A549 (cell line): ENCODE measurements around the gene UPF2. TPM values are rescaled to one million over a fixed set of nuclear protein-coding genes. Genes with fewer than 3 reads are reported as not detected.

Experiments
- ATAC-seq, 2 experiments: fragments of 200-7000 bp in 1 of 2; fragments of >200 bp in 1 of 2; cut with Nextera tagmentation in 1 of 2; cut with Tn5 transposase in 1 of 2; 3 replicates each; pipeline versions ENCODE4 v1.8.0 to v1.9.1; 2018 to 2020; ENCODE audit warnings: mild to moderate bottlenecking in 1 of 2, moderate library complexity in 1 of 2
- CTCF ChIA-PET: fragments of 300-600 bp; sonication (Branson Sonifier 250); formaldehyde crosslinking; extraction: SDS; loops from one replicate; lab custom pipeline; 2021; ENCODE audit warnings: antibody characterized with exemption, inconsistent platforms; lab: Yijun Ruan, JAX
- POLR2A ChIA-PET: fragments of 350-600 bp; formaldehyde crosslinking; extraction: SDS; loops from one replicate; lab custom pipeline; 2021; ENCODE audit warnings: antibody characterized with exemption, inconsistent platforms; lab: Yijun Ruan, JAX
- DNase-seq, 2 experiments: peaks; one replicate each; pipeline versions ENCODE4 v3.0.0 to v3.0.0-alpha.2; 2011 to 2016; ENCODE audit warnings: low read depth in 1 of 2, low spot score in 1 of 2
- FAIRE-seq: peaks from 2 replicates; lab custom pipeline; 2011; peaks lifted over from hg19 to GRCh38; lab: Jason Lieb, UNC
- H3K27ac ChIP-seq, 2 experiments: fragments of >200 bp; sonication (Bioruptor Twin); formaldehyde crosslinking; 3 replicates each; pipeline ENCODE4 v1.5.1; 2016 to 2017
- H3K4me1 ChIP-seq: fragments of >200 bp; sonication (Bioruptor Twin); formaldehyde crosslinking; 3 replicates; pipeline ENCODE4 v1.6.1; 2016
- H3K4me2 ChIP-seq: fragments of >200 bp; sonication (Bioruptor Twin); formaldehyde crosslinking; 3 replicates; pipeline ENCODE4 v1.6.1; 2016
- H3K4me3 ChIP-seq: fragments of >200 bp; sonication (Bioruptor Twin); formaldehyde crosslinking; 3 replicates; pipeline ENCODE4 v1.5.1; 2016
- H3K9me3 ChIP-seq: fragments of >200 bp; sonication (Bioruptor Twin); formaldehyde crosslinking; 3 replicates; pipeline ENCODE4 v1.6.1; 2016
- CBX2 ChIP-seq: fragments of 200-600 bp; sonication (generic); IDR thresholded peaks from 2 replicates; pipeline ENCODE4 v1.6.1; 2016; ENCODE audit warnings: low read depth, mild to moderate bottlenecking, borderline replicate concordance
- CEBPB ChIP-seq, 2 experiments: fragments of >200 bp in 1 of 2; sonication (Bioruptor Twin) in 1 of 2; formaldehyde crosslinking in 1 of 2; IDR thresholded peaks; 2 replicates each; pipeline ENCODE4 v1.6.1; 2012 to 2016
- FOXS1 ChIP-seq: fragments of 250-450 bp; sonication (Bioruptor Pico); IDR thresholded peaks from 2 replicates; pipeline ENCODE4 v1.5.0; 2020; ENCODE audit warnings: mild to moderate bottlenecking, moderate library complexity
- GATA3 ChIP-seq: IDR thresholded peaks from 2 replicates; pipeline ENCODE4 v1.6.1; 2012; ENCODE audit warnings: borderline replicate concordance
- HDAC2 ChIP-seq: fragments of 200-600 bp; sonication (generic); IDR thresholded peaks from 2 replicates; pipeline ENCODE4 v1.6.1; 2016
- HEYL ChIP-seq: fragments of 250-450 bp; sonication (Bioruptor Pico); IDR thresholded peaks from 2 replicates; pipeline ENCODE4 v1.8.0; 2021; ENCODE audit warnings: mild to moderate bottlenecking, moderate library complexity
- HOXA7 ChIP-seq: fragments of 250-450 bp; sonication (Bioruptor Pico); IDR thresholded peaks from 2 replicates; pipeline ENCODE4 v1.5.0; 2020; ENCODE audit warnings: mild to moderate bottlenecking, moderate library complexity
- KDM1A ChIP-seq: fragments of 200-600 bp; sonication (generic); IDR thresholded peaks from 2 replicates; pipeline ENCODE4 v1.6.1; 2016; ENCODE audit warnings: low read depth, mild to moderate bottlenecking
- MAZ ChIP-seq: fragments of 150-350 bp; IDR thresholded peaks from 2 replicates; pipeline ENCODE4 v1.6.1; 2014; ENCODE audit warnings: antibody characterized with exemption, low read depth, low read length, borderline replicate concordance
- NPAS2 ChIP-seq: fragments of 250-450 bp; sonication (Bioruptor Pico); IDR thresholded peaks from 2 replicates; pipeline ENCODE4 v1.8.0; 2022; ENCODE audit warnings: mild to moderate bottlenecking, moderate library complexity, borderline replicate concordance
- NR3C1 ChIP-seq: fragments of >200 bp; sonication (Bioruptor Twin); formaldehyde crosslinking; IDR thresholded peaks from 3 replicates; pipeline ENCODE4 v1.6.1; 2017
- PHF8 ChIP-seq: fragments of 200-600 bp; sonication (generic); IDR thresholded peaks from 2 replicates; pipeline ENCODE4 v1.6.1; 2016; ENCODE audit warnings: low read depth, mild to moderate bottlenecking, antibody characterized with exemption, moderate library complexity, borderline replicate concordance
- RNF2 ChIP-seq: fragments of 200-600 bp; sonication (generic); IDR thresholded peaks from 2 replicates; pipeline ENCODE4 v1.6.1; 2016; ENCODE audit warnings: low read depth, mild to moderate bottlenecking, antibody characterized with exemption, moderate library complexity, borderline replicate concordance
- SMC3 ChIP-seq: fragments of >200 bp; sonication (Bioruptor Twin); formaldehyde crosslinking; IDR thresholded peaks from 3 replicates; pipeline ENCODE4 v1.6.1; 2018; ENCODE audit warnings: inconsistent platforms
- SREBF2 ChIP-seq: fragments of 450-650 bp; IDR thresholded peaks from 2 replicates; pipeline ENCODE4 v1.6.1; 2014; ENCODE audit warnings: mild to moderate bottlenecking, moderate library complexity
- TFCP2L1 ChIP-seq: fragments of 250-450 bp; sonication (Bioruptor Pico); IDR thresholded peaks from 2 replicates; pipeline ENCODE4 v1.5.0; 2021; ENCODE audit warnings: mild to moderate bottlenecking
- ZFP36 ChIP-seq: fragments of 450-650 bp; IDR thresholded peaks from 2 replicates; pipeline ENCODE4 v1.6.1; 2014; ENCODE audit warnings: borderline replicate concordance; ENCODE audit not compliant: partially characterized antibody
- ZNF302 ChIP-seq: fragments of 250-450 bp; sonication (Bioruptor Pico); IDR thresholded peaks from 2 replicates; pipeline ENCODE4 v1.9.0; 2021; ENCODE audit warnings: inconsistent platforms, mild to moderate bottlenecking, moderate library complexity
- ZSCAN20 ChIP-seq: fragments of 250-450 bp; sonication (Bioruptor Pico); IDR thresholded peaks from 2 replicates; pipeline ENCODE4 v1.8.0; 2022; ENCODE audit warnings: mild to moderate bottlenecking, moderate library complexity
- WGBS: methylation state at CpG from one replicate; pipeline ENCODE4 v1.1.6; 2017; ENCODE audit errors: missing lambda C conversion rate; 5-methylcytosine and 5-hydroxymethylcytosine counted together
- polyA minus RNA-seq: library from RNA; depleted of rRNA, polyadenylated mRNA; stranded (reverse); fragments of >200 nt; gene quantifications from 2 replicates; pipeline ENCODE4 v1.2.3, GENCODE V29; 2011; rRNA and poly(A)+ RNA removed
- polyA plus RNA-seq, 4 experiments: library from polyadenylated mRNA; depleted of rRNA in 3 of 4; stranded (reverse); fragments of >200 nt; fragmentation: RNase III in 1 of 4; extraction: RNeasy Plus Mini Kit Qiagen cat#74134 plus additional on column Dnase treatment in 1 of 4; gene quantifications; 2 replicates in 3 of 4; 3 replicates in 1 of 4; pipeline ENCODE4 v1.2.3, GENCODE V29; 2011 to 2017
- TF ChIP-seq, protein P1 (sequence below): fragments of 450-650 bp; IDR thresholded peaks from 2 replicates; pipeline ENCODE4 v1.6.1; 2014; ENCODE audit warnings: antibody characterized with exemption
- TF ChIP-seq, protein P2 (sequence below): IDR thresholded peaks from 2 replicates; pipeline ENCODE4 v1.6.1; 2012
- TF ChIP-seq, protein P3 (sequence below): fragments of 200-600 bp; sonication (generic); IDR thresholded peaks from 2 replicates; pipeline ENCODE4 v1.6.1; 2016; ENCODE audit warnings: antibody characterized with exemption, mild to moderate bottlenecking, moderate library complexity
- TF ChIP-seq, protein P4 (sequence below): fragments of >200 bp; sonication (Bioruptor Twin); formaldehyde crosslinking; IDR thresholded peaks from 3 replicates; pipeline ENCODE4 v1.6.1; 2016
- TF ChIP-seq, protein P5 (sequence below): IDR thresholded peaks from 2 replicates; pipeline ENCODE4 v1.6.1; 2012; ENCODE audit warnings: low read depth, borderline replicate concordance

Gene UPF2, protein sequence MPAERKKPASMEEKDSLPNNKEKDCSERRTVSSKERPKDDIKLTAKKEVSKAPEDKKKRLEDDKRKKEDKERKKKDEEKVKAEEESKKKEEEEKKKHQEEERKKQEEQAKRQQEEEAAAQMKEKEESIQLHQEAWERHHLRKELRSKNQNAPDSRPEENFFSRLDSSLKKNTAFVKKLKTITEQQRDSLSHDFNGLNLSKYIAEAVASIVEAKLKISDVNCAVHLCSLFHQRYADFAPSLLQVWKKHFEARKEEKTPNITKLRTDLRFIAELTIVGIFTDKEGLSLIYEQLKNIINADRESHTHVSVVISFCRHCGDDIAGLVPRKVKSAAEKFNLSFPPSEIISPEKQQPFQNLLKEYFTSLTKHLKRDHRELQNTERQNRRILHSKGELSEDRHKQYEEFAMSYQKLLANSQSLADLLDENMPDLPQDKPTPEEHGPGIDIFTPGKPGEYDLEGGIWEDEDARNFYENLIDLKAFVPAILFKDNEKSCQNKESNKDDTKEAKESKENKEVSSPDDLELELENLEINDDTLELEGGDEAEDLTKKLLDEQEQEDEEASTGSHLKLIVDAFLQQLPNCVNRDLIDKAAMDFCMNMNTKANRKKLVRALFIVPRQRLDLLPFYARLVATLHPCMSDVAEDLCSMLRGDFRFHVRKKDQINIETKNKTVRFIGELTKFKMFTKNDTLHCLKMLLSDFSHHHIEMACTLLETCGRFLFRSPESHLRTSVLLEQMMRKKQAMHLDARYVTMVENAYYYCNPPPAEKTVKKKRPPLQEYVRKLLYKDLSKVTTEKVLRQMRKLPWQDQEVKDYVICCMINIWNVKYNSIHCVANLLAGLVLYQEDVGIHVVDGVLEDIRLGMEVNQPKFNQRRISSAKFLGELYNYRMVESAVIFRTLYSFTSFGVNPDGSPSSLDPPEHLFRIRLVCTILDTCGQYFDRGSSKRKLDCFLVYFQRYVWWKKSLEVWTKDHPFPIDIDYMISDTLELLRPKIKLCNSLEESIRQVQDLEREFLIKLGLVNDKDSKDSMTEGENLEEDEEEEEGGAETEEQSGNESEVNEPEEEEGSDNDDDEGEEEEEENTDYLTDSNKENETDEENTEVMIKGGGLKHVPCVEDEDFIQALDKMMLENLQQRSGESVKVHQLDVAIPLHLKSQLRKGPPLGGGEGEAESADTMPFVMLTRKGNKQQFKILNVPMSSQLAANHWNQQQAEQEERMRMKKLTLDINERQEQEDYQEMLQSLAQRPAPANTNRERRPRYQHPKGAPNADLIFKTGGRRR
- polyA plus RNA-seq (2011; rRNA removed) (17.0 and 21.6 TPM in 2 replicates), polyA plus RNA-seq (2017; fragmentation: RNase III; extraction: RNeasy Plus Mini Kit Qiagen cat#74134 plus additional on column Dnase treatment) (16.5 to 18.5 TPM (median 17.3 TPM) in 3 replicates), polyA minus RNA-seq (8.9 and 9.3 TPM in 2 replicates)
- 4.0 and 4.2 TPM in 2 replicates for polyA plus RNA-seq (2012; cell fraction: cytosol; rRNA removed)
- 3.3 and 4.9 TPM in 2 replicates for polyA plus RNA-seq (2012; cell fraction: nucleus; rRNA removed)

DNA sequence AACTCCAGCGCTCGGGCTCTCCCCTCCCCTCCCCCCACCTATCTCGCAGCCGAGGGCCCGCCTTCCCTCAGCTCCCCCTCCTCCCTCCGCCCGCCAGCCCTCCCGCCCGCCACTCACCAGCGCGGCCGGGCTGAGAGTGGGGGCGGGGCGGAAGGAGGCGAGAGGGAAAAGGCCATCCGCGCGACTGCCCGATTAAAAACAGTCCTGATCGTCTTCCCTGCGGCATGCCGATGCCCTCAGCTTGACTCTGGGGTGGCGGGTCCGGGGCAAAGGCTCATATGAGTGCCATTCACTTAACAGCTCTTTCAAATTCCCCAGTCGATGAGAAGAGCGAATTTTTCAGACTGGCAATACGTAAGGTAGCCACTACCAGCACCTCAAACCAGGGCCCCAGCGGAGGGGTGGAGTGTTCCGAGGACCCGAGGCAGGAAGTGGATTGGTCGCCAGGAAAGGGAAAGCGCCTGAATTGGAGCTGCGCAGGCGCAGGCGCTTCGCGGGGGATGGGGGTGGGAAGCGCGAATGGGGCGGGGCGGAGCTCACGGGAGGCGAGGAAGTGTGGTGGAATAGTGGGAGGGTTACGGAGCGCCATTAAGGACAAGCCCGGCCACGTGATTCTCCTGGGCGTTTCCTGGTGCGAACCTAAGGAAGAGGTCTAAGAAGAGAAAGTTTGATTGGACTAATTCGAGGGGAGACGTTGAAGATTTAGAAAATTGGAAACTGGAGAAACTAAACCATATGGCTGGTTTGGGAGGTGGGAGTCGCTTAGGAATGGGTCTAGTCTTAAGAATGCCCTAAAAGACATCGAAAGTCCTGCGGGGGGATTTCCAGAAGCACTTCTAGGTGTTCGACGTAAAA lies at the start of gene UPF2:
Gene UPF2, minus strand, starts transcription at position 13 of the 855 bp plus-strand sequence. CDS start 7,386 bp downstream, outside the sequence.
- Histone ChIP-seq H3K4me2 (peak within 1 kb of the TSS; percentile 93), H3K4me3 (peak within 1 kb of the TSS; percentile 90), H3K4me1 (peaks cover 17% of the 10 kb centered on the region), H3K9me3 (no peaks in the 10 kb centered on the region), H3K27ac (peak within 1 kb of the TSS; percentile 99)
- no peak for FAIRE-seq
- peak; percentile 94 to 95 for ATAC-seq
- WGBS, result 5% methylated on average over 25 of the region's 56 CpGs
- DNase-seq, result peak; percentile 98 to 99
- ChIA-PET CTCF (interaction anchor here (0.5 to 1.8 kb wide), 5 partner anchors 14 to 87 kb away, joined by 3 to 5 read pairs (median 3); no protein-coding TSS in a partner anchor), POLR2A (interaction anchor here (0.5 to 2.0 kb wide), 11 partner anchors 10 to 1256 kb away, joined by 3 to 13 read pairs (median 6); partner anchors contain the start of genes CDC123, DHTKD1, NUDT5 and PHYH)
- TF ChIP-seq, protein P1, sequence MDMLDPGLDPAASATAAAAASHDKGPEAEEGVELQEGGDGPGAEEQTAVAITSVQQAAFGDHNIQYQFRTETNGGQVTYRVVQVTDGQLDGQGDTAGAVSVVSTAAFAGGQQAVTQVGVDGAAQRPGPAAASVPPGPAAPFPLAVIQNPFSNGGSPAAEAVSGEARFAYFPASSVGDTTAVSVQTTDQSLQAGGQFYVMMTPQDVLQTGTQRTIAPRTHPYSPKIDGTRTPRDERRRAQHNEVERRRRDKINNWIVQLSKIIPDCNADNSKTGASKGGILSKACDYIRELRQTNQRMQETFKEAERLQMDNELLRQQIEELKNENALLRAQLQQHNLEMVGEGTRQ, result peak; percentile 88
- TF ChIP-seq HDAC2 (no peak), NR3C1 (no peak), TFCP2L1 (CRISPR knock-in tag) (no peak), SMC3 (no peak), HEYL (CRISPR knock-in tag) (no peak), SREBF2 (no peak), PHF8 (no peak), MAZ (no peak; the same call in 1 of the 2 replicates), ZSCAN20 (CRISPR knock-in tag) (no peak), NPAS2 (CRISPR knock-in tag) (no peak), FOXS1 (no peak), GATA3 (0 out of 2 replicates have a peak, but pooled peaks have one; percentile 11), RNF2 (no peak), CEBPB (IDR thresholded peaks at IDR 0.05) (no peak), CBX2 (no peak), KDM1A (no peak), ZNF302 (CRISPR knock-in tag) (no peak), ZFP36 (no peak), HOXA7 (CRISPR knock-in tag) (no peak)
- TF ChIP-seq, protein P2, sequence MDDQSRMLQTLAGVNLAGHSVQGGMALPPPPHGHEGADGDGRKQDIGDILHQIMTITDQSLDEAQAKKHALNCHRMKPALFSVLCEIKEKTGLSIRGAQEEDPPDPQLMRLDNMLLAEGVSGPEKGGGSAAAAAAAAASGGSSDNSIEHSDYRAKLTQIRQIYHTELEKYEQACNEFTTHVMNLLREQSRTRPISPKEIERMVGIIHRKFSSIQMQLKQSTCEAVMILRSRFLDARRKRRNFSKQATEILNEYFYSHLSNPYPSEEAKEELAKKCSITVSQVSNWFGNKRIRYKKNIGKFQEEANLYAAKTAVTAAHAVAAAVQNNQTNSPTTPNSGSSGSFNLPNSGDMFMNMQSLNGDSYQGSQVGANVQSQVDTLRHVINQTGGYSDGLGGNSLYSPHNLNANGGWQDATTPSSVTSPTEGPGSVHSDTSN, result peak; percentile 49; the same call in 1 of the 2 replicates
- TF ChIP-seq, protein P3, sequence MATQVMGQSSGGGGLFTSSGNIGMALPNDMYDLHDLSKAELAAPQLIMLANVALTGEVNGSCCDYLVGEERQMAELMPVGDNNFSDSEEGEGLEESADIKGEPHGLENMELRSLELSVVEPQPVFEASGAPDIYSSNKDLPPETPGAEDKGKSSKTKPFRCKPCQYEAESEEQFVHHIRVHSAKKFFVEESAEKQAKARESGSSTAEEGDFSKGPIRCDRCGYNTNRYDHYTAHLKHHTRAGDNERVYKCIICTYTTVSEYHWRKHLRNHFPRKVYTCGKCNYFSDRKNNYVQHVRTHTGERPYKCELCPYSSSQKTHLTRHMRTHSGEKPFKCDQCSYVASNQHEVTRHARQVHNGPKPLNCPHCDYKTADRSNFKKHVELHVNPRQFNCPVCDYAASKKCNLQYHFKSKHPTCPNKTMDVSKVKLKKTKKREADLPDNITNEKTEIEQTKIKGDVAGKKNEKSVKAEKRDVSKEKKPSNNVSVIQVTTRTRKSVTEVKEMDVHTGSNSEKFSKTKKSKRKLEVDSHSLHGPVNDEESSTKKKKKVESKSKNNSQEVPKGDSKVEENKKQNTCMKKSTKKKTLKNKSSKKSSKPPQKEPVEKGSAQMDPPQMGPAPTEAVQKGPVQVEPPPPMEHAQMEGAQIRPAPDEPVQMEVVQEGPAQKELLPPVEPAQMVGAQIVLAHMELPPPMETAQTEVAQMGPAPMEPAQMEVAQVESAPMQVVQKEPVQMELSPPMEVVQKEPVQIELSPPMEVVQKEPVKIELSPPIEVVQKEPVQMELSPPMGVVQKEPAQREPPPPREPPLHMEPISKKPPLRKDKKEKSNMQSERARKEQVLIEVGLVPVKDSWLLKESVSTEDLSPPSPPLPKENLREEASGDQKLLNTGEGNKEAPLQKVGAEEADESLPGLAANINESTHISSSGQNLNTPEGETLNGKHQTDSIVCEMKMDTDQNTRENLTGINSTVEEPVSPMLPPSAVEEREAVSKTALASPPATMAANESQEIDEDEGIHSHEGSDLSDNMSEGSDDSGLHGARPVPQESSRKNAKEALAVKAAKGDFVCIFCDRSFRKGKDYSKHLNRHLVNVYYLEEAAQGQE, result no peak
- TF ChIP-seq, protein P4, sequence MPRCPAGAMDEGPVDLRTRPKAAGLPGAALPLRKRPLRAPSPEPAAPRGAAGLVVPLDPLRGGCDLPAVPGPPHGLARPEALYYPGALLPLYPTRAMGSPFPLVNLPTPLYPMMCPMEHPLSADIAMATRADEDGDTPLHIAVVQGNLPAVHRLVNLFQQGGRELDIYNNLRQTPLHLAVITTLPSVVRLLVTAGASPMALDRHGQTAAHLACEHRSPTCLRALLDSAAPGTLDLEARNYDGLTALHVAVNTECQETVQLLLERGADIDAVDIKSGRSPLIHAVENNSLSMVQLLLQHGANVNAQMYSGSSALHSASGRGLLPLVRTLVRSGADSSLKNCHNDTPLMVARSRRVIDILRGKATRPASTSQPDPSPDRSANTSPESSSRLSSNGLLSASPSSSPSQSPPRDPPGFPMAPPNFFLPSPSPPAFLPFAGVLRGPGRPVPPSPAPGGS, result 0 out of 3 replicates have a peak, but pooled peaks have one; percentile 14
- TF ChIP-seq, protein P5, sequence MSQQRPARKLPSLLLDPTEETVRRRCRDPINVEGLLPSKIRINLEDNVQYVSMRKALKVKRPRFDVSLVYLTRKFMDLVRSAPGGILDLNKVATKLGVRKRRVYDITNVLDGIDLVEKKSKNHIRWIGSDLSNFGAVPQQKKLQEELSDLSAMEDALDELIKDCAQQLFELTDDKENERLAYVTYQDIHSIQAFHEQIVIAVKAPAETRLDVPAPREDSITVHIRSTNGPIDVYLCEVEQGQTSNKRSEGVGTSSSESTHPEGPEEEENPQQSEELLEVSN, result peak; percentile 73
